Gastrocnemius medialis (tissue), 4 donors: ENCODE measurements around the gene KCP.

Experiments
- CTCF ChIP-seq, 5 experiments: fragments of 450-650 bp in 3 of 5; fragments of 200-600 bp in 2 of 5; sonication (generic) in 2 of 5; IDR thresholded peaks in 4 of 5; conservative IDR thresholded peaks in 1 of 5; 1 replicate in 4 of 5; 2 replicates in 1 of 5; pipeline ENCODE4 v1.5.1; 2016 to 2019; ENCODE audit warnings: antibody characterized with exemption in 5 of 5, mild to moderate bottlenecking in 3 of 5, moderate library complexity in 3 of 5
- POLR2A ChIP-seq, 2 donors: fragments of 450-650 bp; IDR thresholded peaks; one replicate each; pipeline ENCODE4 v1.6.1; 2017; ENCODE audit warnings: antibody characterized with exemption in 2 of 2, mild to moderate bottlenecking in 2 of 2, moderate library complexity in 2 of 2

- TF ChIP-seq CTCF (IDR thresholded peaks at IDR 0.05 in 4 of 5, conservative IDR thresholded peaks at IDR 0.05 in 1 of 5) (peak; percentile 83 to 96 (median 86)), POLR2A (IDR thresholded peaks at IDR 0.05) (no peak)
Observed at GRCh38 chr7:128879939-128880746, 30.4 kb downstream of the KCP start.
